HL-60/S4 treated with phorbol 12-myristate 13-acetate at 8.2 ng/mL for 4 days and 3 days (cell line): ENCODE data around the gene IGFALS.

ENCODE experiments used
- in situ Hi-C: fragments of 300-500 bp; cut with MboI; formaldehyde crosslinking; loops from 2 replicates; pipeline ENCODE4 v1.15.0; 2022; ENCODE audit warnings: low sequenced_read_pairs

The IGFALS gene

DNA sequence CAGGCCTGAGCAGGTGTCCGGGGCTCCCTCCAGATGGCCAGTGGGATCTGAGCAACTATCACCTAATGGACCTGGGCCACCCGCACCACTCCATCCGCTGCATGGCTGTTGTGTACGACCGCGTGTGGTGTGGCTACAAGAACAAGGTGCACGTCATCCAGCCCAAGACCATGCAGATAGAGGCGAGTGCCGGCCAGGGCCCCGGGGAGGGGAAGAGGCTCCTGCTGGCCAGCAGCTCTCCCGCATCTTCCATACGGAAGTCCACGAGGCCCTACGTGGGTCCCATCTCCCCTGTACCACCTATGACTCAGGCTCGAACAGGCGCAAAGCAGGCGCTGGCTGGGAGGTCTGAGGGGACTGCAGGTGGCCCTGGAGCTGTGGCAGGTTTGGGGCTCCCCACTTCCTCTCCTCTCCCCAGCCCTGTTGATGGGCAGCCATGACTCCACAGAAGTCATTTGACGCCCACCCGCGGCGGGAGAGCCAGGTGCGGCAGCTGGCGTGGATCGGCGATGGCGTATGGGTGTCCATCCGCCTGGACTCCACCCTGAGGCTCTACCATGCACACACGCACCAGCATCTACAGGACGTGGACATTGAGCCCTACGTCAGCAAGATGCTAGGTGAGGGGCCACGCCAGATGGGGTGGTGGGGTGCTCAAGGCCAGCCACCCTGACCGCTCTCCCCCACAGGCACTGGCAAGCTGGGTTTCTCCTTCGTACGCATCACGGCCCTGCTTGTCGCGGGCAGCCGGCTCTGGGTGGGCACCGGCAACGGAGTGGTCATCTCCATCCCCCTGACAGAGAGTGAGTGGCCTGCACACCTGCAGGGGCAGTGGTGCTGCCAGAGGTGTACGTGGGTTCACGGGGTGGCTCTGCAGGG is 26.1 kb downstream of the IGFALS start:
- in situ Hi-C loops: no loop called here

DNA sequence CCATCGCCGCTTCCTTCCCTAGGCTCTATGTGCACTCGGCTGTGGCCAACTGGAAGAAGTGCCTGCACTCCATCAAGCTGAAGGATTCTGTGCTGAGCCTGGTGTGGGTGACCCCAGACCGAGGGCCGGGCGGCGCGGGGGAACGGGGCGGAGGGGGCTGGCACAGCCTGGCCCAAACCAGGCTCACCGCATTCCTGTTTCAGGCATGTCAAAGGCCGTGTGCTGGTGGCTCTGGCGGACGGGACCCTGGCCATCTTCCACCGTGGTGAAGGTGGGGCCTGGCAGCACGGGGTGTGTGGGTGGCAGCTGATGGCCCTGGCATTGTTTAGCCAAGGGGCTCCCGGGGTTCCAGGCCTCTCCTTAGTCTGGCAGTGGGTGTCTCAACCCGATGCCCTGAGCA is 26.8 kb downstream of the IGFALS start:
- in situ Hi-C loops: no loop called here

DNA sequence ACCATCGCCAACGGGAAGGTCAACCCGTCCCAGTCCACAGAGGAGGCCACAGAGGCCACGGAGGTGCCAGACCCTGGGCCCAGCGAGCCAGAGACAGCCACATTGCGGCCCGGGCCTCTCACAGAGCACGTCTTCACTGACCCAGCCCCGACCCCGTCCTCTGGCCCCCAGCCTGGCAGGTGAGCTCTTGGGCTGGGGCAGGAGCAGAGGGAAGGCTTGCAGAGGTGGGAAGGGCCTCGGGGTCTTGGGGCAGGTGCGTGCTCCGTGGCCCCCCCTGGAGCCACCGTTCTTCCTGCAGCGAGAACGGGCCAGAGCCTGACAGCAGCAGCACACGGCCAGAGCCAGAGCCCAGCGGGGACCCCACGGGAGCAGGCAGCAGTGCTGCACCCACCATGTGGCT is 27.3 kb downstream of the IGFALS start:
- in situ Hi-C loops: no loop called here

DNA sequence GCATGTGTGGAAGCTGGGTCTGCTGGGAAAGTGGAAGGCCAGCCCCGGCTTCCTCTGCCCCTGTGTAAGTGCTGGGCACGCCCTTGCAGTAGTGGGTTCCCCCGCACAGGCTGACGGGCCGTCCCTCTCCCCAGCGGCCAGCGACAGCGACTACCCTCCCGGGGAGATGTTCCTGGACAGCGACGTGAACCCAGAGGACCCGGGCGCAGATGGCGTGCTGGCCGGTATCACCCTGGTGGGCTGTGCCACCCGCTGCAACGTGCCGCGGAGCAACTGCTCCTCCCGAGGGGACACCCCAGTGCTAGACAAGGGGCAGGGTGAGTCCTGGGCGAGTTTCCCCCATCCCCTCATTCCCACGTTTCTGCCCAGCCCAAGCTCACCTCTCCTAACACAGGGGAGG is 27.7 kb downstream of the IGFALS start:
- in situ Hi-C loops: no loop called here

DNA sequence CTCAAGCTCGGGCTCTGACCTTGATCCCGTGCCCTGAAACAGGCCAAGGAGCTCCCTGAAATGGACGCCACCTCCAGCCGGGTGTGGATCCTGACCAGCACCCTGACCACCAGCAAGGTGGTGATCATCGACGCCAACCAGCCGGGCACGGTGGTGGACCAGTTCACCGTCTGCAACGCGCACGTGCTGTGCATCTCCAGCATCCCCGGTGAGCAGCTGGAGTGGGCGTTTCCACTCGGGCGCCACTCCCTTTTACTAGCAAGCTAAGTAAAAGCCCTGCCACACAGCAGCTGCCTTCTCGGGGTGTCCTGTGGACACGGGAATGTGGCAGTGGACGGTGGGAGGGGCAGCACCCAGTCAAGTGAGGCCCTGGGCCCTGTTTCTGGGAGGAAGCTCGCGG is 28.5 kb downstream of the IGFALS start:
- in situ Hi-C loops: no loop called here

DNA sequence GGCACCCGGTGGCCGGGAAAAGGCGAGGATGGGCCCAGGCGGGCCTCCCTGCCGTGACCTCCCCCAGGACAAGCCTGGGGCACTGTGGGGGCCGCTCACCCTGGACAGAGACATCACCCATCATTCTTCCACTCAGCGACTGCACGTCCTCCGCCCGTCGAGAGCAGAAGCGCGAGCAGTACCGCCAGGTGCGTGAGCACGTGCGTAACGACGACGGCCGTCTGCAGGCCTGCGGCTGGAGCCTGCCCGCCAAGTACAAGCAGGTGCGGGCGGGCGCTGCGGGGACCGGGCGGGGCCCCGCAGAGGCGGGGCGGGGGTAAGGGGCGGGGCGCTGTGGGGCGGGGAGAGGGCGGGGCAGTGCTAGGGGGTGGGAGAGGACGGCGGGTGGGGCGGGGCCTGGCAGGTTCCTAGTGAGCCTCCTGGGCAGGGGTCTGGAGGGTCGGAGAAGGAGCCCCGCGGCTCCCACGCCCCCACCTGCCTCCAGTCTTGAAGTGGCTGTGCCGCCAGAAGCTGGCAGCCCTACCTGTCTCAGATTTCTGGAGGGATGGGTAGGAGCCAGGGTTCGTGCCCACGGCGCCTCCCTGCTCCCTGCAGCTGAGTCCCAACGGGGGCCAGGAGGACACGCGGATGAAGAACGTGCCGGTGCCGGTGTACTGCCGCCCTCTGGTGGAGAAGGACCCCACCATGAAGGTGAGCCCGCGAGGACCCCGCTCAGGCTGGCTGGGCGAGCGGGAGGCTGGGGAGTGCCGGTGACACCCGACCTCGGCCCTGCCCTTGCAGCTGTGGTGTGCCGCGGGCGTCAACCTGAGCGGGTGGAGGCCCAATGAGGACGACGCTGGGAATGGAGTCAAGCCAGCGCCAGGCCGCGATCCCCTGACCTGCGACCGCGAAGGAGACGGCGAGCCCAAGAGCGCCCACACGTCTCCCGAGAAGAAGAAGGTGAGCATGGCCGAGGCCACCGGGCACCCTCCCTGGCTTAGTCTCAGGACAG is 29.7 kb downstream of the IGFALS start:
- in situ Hi-C loops: no loop called here

DNA sequence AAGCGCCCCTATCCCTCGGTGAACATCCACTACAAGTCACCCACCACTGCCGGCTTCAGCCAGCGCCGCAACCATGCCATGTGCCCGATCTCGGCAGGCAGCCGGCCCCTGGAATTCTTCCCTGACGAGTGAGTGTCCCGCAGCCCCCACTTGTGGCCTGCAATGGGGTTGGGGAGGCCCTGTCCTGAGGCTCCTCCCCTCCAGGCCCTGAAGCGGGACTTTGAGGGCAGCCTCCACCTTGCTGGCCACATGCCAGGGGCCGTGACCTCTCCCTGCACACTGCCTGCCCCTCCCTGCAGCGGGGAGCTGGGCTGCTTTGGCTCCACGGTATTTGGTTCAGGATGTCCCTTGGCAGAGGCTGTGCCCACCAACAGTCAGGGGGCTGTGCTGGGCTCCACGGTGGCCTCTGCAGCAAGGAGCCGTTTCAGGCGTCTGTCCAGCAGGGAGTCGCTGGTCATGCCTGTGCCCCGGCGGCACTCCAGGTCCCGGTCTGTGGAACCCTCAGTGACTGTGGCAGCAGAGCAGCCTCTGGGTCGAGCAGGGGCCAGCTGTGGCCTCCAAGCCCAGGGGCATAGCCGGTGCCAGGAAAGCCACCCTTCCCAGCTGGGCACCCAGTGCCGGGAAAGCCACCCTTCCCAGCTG is 30.5 kb downstream of the IGFALS start:
- in situ Hi-C loops: no loop called here

DNA sequence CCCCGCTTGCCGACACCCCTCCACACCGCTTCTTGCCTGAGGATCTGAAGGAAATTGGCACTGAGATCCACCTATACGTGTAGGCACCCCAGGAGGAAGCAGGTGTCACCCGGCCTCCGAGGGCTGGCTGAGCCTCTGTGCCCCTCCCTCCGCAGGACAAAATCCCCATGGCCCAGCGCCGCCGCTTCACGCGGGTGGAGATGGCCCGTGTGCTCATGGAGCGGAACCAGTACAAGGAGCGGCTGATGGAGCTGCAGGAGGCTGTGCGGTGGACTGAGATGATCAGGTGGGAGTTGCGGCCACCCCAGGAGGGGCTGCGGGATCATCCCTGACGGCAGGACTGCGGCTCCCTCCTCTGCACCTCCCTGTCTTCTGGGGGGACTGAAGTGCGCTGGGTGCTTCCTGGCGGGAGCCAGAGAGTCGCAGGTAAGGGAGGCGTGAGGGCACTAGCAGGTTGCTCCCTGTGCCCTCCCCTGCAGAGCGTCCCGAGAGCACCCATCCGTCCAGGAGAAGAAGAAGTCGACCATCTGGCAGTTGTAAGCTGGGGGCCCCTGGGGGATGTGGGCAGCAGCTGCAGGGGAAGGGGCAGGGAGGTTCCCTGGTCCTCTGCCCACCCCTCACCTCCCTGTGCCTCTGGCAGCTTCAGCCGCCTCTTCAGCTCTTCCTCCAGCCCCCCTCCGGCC is 31.2 kb downstream of the IGFALS start:
- in situ Hi-C loops: no loop called here

DNA sequence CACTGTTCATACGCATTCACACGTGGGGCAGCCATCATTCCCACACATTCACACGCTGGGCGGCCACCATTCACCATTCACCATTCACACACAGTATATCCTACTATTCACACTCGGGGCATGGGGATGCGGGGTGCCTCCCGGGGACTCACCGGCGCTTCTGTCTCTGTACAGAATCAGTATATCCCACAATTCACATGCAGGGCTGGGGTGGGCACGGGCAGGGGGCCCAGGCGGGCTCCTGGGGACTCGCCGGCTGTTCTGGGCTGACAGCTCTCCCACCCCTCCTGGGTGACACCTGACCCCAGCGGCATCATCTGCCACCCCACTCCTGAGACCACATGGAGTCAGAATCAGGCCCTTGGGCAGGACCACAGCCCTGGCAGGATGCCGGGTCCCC is 31.8 kb downstream of the IGFALS start:
- in situ Hi-C loops: no loop called here

DNA sequence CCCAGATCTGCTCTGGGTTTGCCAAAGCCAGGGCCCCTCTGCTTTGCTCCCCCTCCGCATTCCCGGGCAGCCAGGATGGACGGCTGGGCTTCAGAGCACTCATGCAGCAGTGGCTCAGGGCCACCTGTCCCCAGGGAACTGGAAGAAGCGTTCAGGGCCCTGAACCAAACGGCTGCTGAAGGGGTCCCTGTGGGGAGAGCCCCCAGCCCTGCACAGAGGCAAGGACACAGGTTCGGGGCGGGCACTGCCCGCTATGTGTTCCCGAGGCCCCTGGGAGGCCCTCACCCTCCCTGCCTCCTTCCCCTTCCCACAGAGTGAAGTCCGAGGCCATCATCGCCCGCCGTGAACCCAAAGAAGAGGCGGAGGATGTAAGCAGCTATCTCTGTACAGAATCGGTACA is 32.6 kb downstream of the IGFALS start:
- in situ Hi-C loops: no loop called here

DNA sequence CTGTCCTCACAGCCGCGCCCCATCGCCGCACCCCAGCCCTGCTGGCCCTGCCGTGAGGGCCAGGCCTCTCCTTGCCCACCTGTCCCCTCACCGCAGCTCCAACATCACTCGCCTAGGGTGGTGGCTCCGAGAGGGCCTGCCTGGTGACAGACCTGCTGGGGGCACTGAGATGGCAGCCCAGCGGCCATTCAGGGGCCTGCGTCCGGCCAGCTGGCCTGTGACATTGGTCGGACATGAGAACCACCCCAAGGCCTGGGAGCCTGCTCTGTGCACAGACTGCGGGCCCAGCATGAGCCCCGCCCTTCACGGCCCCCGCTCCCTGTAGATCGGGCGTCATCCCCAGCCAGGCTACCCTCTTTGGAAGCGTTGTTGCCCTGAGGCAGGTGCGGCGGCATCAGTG is 34.0 kb downstream of the IGFALS start:
- in situ Hi-C loops: no loop called here

DNA sequence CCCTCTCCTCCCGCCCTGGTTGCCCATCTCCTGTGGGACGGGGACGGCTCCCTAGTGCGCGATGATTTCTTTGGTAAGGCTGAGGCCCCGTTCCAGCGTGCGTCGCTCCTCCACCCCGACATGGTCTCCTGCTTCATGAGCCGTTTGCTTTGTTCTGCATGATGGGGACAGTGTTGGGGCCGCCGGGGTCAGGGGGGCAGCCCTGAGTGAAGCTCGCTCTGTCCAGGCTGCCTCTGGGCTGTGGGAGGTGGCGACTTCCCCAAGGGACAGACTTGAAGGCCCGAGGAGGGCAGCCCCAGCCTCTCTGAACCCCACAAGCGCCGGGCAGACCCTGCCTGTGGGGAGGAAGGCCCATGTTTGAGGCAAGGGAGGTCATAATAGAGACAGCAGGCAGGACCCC is 34.6 kb downstream of the IGFALS start:
- in situ Hi-C loops: no loop called here

DNA sequence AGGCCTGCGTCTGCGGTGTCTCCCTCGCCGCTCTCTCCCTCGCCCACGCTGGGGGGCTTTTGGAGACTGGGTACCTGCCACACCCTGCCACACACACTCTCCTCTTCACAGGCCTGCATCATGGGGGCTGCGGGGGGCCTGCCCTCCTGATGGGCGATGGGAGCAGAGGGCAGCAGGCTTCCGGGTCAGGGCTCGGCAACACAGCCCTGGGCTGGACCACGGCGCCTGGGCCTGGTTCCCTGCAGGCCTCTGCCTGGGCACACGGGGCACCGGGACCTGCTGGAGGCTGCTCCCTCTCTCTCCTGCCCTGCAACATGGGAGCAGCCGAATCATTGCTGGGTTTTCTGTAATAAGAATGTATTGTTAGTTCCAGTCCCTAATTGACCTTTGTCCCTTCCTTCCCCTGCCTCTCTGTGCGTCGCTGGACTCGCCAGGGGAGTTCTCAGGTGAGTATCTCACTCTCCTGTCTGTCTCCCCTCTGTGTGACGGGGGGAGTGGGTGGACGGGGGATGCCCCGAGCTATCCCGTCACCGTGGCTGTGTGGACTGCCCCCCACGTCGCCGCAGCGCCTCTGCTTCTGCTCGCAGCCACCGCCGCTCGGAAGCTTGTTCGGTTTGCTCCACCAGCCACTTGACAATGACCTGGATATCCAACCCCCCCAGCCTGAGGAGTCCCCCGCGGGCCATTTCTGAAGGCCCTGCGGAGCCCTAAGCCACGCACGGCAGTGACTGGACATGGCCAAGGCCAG is 35.6 kb downstream of the IGFALS start:
- in situ Hi-C loops: no loop called here

DNA sequence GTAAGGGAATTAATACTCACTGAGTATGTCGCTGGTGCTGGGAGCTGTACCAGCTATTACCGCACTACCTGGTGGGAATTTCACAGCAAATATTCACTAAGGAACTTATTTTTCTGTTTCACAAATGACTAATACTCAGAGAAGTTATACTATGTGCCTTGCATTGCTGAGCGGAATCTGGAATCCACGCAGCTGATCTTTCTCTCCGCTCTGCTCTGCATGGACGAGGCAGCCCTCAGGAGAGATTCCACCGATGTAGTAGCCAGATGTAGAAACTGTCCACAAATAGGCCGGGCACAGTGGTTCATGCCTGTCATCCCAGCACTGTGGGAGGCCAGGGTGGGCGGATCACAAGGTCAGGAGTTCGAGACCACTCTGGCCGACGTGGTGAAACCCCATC is 39.3 kb downstream of the IGFALS start:
- in situ Hi-C loops: no loop called here

DNA sequence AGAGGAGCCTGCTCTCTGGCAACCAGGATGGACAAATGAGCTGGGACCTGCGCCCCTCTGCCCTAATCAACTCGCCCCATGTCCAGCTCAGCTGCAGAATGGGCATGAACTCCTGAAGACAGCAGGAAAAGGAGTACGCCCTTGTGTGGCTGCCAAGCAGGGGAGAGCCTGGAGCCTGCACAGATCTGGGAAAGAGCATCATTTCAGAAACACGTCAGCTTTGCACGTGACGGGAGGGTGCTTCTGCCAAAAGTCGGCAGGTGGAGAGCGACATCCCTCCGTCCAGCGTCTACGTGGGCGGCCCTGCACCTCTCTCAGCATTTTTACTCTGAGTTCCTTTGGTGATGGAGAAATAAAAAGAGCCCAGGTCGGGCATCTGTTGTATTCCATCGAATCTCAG is 40.7 kb downstream of the IGFALS start:
- in situ Hi-C loops: no loop called here

DNA sequence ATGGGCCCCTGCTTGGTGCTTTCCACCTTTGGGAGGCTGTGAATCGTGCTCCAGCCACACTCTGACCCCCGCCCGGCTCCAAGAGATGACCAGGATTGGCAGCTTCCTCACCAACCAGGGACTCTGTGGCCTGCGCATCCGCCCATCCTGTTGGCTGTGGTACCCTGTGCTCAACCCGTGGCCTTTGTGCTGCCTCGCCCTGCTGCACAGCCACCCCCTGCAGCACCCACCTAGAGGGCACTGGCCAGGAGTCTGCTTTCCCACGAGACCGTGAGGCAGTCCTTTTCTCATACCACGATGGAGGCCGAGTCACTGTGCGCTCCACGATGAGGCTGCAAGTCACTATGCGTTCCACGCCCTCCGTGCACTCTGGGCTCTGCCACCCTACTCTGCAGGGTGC is 41.6 kb downstream of the IGFALS start:
- in situ Hi-C loops: no loop called here

DNA sequence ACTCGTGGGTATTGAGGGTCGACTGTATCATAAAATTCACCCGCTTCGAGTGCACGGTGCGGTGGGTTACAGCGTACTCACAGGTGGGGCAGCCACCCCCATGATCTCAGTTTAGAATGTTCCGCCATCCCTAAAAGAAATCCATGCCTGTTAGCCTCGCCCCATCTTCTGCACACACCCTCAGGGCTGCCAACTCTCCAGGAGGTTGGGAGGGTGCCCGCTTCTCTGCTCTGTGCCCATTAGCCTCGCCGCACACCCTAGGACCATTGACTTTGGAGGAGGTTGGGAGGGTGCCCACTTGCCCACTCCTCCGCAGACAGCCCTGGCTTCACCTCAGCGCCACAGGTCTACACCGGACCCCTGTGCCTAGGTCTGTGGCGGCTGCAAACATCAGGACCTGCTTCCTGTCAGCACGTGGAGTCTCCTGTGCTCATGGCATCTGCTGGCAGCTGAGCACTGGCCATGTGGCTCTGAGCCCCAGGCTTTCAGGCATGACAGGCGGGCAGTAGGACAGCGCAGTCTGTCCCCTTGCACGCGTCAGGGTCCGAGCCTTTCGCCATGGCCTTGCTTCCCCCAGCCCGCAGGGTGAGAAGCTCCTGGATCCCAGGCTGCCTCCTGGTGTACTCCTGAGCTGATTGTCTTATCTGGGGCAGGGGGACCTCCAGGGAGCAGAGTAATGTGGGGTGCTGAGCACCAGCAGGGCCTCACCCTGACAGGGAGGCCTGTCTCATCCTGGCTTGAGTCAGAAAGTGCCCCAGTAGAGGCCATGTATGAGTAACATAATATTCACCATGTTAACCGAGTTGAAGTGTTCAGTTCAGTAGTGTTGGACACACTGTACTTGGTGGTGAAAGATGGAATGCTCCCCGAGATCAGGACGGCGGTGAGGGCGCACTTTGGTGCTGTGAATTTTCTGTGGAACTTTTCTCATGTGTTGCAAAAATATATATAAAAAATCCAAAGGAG is 44.1 kb downstream of the IGFALS start:
- in situ Hi-C loops: no loop called here

DNA sequence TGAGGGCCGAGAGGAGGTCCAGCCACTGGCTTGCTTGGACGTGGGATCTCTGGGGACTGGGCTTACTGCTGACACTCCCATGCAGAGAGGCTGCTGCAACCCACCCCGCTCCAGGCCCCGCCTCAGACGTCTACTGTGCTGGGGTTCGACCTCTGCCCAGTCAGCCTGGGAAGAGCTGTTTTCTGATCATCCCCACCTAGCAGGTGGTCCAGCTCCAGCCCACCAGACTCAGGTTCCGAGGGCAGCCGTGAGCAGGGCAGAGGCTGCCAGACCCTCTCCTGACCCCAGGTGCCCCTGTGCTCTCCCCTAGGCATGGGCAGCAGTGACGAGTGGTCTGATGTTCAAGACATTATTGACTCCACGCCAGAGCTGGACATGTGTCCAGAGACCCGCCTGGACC is 45.6 kb downstream of the IGFALS start:
- in situ Hi-C loops: no loop called here

DNA sequence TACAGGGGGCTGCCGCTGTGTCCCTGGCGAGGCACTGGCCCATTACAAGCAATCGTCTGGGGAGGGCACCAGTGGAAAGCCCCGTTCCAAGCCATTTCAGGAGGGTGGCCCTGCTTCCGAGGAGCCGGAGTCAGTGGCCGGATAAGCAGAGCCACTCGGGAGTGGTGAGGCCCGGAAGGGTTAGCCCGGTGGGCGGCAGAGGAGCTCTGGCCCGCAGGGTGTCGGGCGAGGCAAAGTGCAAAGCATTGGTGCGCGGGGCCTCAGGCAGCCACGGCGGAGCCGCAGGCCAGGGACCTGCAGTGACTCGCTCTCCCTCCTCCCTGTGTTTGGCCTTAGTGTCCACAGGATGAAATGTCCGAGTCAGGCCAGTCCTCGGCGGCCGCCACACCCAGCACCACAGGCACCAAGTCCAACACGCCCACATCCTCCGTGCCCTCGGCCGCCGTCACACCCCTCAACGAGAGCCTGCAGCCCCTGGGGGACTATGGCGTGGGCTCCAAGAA is 46.8 kb downstream of the IGFALS start:
- in situ Hi-C loops: no loop called here
